GM12878 (cell line): ENCODE results near the gene SLCO2B1. TPM values are rescaled to one million over a fixed set of nuclear protein-coding genes. Genes with fewer than 3 reads are reported as not detected.

Experiments used
- ATAC-seq: fragments of 200-7000 bp; cut with Tn5 transposase; 3 replicates; pipeline ENCODE4 v1.9.1; 2020; ENCODE audit warnings: mild to moderate bottlenecking, moderate library complexity
- BruUV-seq: library from RNA; stranded (reverse); fragments of 400-500 nt; replicated peaks from 2 replicates; lab custom pipeline; 2021; lab: Mats Ljungman, UMichigan
- CTCF ChIA-PET: fragments of 300-600 bp; sonication (Branson Sonifier 250); formaldehyde crosslinking; extraction: SDS; loops from one replicate; lab custom pipeline; 2021; ENCODE audit warnings: inconsistent platforms; lab: Yijun Ruan, JAX
- POLR2A ChIA-PET: fragments of 350-600 bp; formaldehyde crosslinking; extraction: SDS; loops from one replicate; lab custom pipeline; 2021; ENCODE audit warnings: inconsistent platforms; lab: Charles Lee
- RAD21 ChIA-PET: fragments of 300-600 bp; sonication (Branson Sonifier 250); formaldehyde crosslinking; loops from one replicate; lab custom pipeline; 2023; ENCODE audit warnings: antibody characterized with exemption; ENCODE audit not compliant: unreplicated experiment; lab: Charles Lee
- SMC1A ChIA-PET: fragments of 300-600 bp; sonication (Branson Sonifier 250); formaldehyde crosslinking; loops from one replicate; lab custom pipeline; 2023; ENCODE audit not compliant: unreplicated experiment, uncharacterized antibody; lab: Charles Lee
- DNase-seq: peaks from one replicate; pipeline ENCODE4 v3.0.0-alpha.2; 2011; ENCODE audit warnings: low read depth, low spot score
- FAIRE-seq: peaks from 3 replicates; lab custom pipeline; 2011; peaks lifted over from hg19 to GRCh38; lab: Jason Lieb, UNC
- H2AFZ ChIP-seq: 2 replicates; pipeline ENCODE4 v1.6.0; 2011; ENCODE audit warnings: low read depth, low read length, control low read depth; ENCODE audit not compliant: control insufficient read depth
- H3K27ac ChIP-seq: 2 replicates; pipeline ENCODE4 v1.5.1; 2011; ENCODE audit warnings: control low read depth; ENCODE audit not compliant: control insufficient read depth, insufficient read depth
- H3K27me3 ChIP-seq, 2 experiments: replicated peaks in 1 of 2; 2 replicates each; pipeline versions ENCODE4 v1.6.0 to v1.6.1; 2011; ENCODE audit warnings: low read length in 1 of 2; ENCODE audit not compliant: control insufficient read depth in 2 of 2, insufficient read depth in 2 of 2
- H3K36me3 ChIP-seq, 2 experiments: 2 replicates each; pipeline ENCODE4 v1.5.1; 2011; ENCODE audit warnings: low read length in 1 of 2; ENCODE audit not compliant: control insufficient read depth in 2 of 2, insufficient read depth in 2 of 2
- H3K4me1 ChIP-seq: 2 replicates; pipeline ENCODE4 v1.6.1; 2011; ENCODE audit warnings: mild to moderate bottlenecking, low read length, moderate library complexity, mixed read lengths; ENCODE audit not compliant: control insufficient read depth, insufficient read depth
- H3K4me2 ChIP-seq: 2 replicates; pipeline ENCODE4 v1.6.0; 2011; ENCODE audit warnings: control low read depth; ENCODE audit not compliant: control insufficient read depth, insufficient read depth
- H3K4me3 ChIP-seq: fragments of 200-600 bp; sonication (generic); 2 replicates; pipeline ENCODE4 v1.5.1; 2016
- H3K79me2 ChIP-seq: 2 replicates; pipeline ENCODE4 v1.6.0; 2011; ENCODE audit warnings: low read length; ENCODE audit not compliant: control insufficient read depth, insufficient read depth
- H3K9ac ChIP-seq: 2 replicates; pipeline ENCODE4 v1.8.0; 2011; ENCODE audit warnings: low read length, control low read depth, mixed read lengths; ENCODE audit not compliant: control insufficient read depth, insufficient read depth
- H3K9me3 ChIP-seq: replicated peaks from 3 replicates; pipeline ENCODE4 v1.5.1; 2011; ENCODE audit warnings: mild to moderate bottlenecking, low read length; ENCODE audit not compliant: control insufficient read depth, insufficient read depth
- H4K20me1 ChIP-seq: 2 replicates; pipeline ENCODE4 v1.6.0; 2011; ENCODE audit not compliant: control insufficient read depth, insufficient read depth
- RCOR1 ChIP-seq: conservative IDR thresholded peaks from 2 replicates; pipeline ENCODE4 v1.6.1; 2012; ENCODE audit warnings: low read depth, low read length, improper control_type of control experiment
- SMAD1 ChIP-seq: fragments of 450-650 bp; IDR thresholded peaks from 2 replicates; pipeline ENCODE4 v1.6.1; 2018; ENCODE audit warnings: mild to moderate bottlenecking, low read depth; ENCODE audit not compliant: partially characterized antibody
- ZZZ3 ChIP-seq: IDR thresholded peaks from 2 replicates; pipeline ENCODE4 v1.6.1; 2011; ENCODE audit warnings: low read depth; ENCODE audit not compliant: control insufficient read depth, insufficient read length
- WGBS: methylation state at CpG from one replicate; pipeline ENCODE4 v1.1.6; 2016; ENCODE audit warnings: low lambda C conversion rate; ENCODE audit not compliant: insufficient replicate concordance, insufficient coverage; ENCODE audit errors: missing lambda C conversion rate; 5-methylcytosine and 5-hydroxymethylcytosine counted together
- in situ Hi-C: fragments of 300-500 bp; cut with MboI; formaldehyde crosslinking; loops from 9 replicates; pipeline ENCODE4 v1.14.3; 2018; ENCODE audit warnings: mixed read lengths
- intact Hi-C: fragments of 100-400 bp; cut with micrococcal nuclease; formaldehyde crosslinking; loops from one replicate; pipeline ENCODE4 v1.14.2; 2022; ENCODE audit not compliant: unreplicated experiment
- polyA plus RNA-seq, 11 experiments: library from polyadenylated mRNA; depleted of rRNA in 4 of 11; unstranded in 6 of 11; stranded (reverse) in 5 of 11; fragments of >200 nt; fragmentation: Nextera tagmentation in 4 of 11; fragmentation: Illumina TruSeq in 1 of 11; extraction: Ambion mirVana in 4 of 11; extraction: Trizol in 1 of 11; gene quantifications; 1 replicate in 1 of 11; 2 replicates in 10 of 11; pipeline versions ENCODE4 v1.2.1 to v1.2.3, GENCODE V29; 2011 to 2016; ENCODE audit warnings: inconsistent platforms in 2 of 11, missing spikeins in 2 of 11, low read depth in 1 of 11
- total RNA-seq, 4 experiments: library from RNA; depleted of rRNA in 3 of 4; stranded (reverse); fragments of >200 nt in 3 of 4; fragmentation: Illumina TruSeq in 1 of 4; extraction: Trizol in 1 of 4; gene quantifications; 2 replicates each; pipeline versions ENCODE4 v1.2.1 to v1.2.3, GENCODE V29; 2013 to 2021

Gene SLCO2B1
- total and polyA plus RNA-seq, 10 of the 15 experiments (the other 5 are each of a cell fraction or from before 2014, with no cell fraction given) = 0.05 to 3.5 (median 0.93) TPM; not detected in 2

DNA sequence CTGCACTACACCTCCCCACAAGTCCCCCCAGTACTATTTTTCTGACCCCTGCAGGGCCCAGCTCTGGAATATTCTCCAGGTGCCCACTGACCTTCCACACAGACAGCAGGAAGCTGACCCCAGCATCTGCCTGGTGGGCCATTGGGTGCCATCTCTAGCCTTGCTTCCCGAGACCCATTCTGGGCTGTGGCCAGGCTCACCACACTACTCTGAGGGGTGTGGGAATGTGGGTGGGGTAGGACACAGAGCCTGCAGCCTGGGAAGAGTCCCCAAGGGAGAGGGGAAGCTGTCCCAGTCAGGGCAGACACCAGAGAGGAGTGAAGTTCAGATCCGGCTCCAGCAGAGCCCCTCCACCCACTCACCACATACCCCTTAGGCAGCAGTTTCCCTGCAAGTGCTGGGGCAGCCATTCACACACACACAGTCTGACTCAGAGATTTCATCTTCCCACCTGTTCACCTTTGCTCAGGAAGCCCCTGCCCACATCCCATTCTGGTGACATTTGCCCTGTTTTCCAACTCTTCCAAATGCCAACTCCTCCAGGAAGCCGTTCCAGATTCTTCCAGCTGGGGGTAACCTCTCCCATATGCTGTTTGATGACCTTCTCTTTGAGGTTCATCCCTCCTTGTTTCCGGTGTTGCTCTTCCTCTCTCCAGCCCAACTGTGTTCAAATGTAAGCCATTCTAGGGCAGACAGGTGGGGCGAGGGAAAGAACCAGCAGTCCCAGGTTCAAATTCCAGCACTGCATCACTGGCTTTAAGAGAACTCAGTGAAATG is 1.9 kb downstream of the SLCO2B1 start:
- Histone ChIP-seq H3K79me2 (no peaks in the 10 kb centered on the region), H3K4me1 (no peaks in the 10 kb centered on the region), H4K20me1 (no peaks in the 10 kb centered on the region), H2AFZ (no peak overlapping the region), H3K36me3 (no peaks in the 10 kb centered on the region)
- RAD21 ChIA-PET = interaction anchor here (0.7 kb wide), 1 partner anchor 12 kb away, joined by 4 read pairs; no protein-coding TSS in a partner anchor
- intact Hi-C loops = no loop called here
- no peak for DNase-seq
- no peak for TF ChIP-seq RCOR1
- no peak for TF ChIP-seq ZZZ3
- TF ChIP-seq SMAD1 = no peak
- TF ChIP-seq, all 136 proteins: peak for 0
- ChIA-PET POLR2A (no interaction called here), SMC1A (interaction anchor here (1.4 kb wide), 1 partner anchor 84 kb away, joined by 4 read pairs; no protein-coding TSS in a partner anchor), CTCF (interaction anchor here (3.1 to 3.3 kb wide), 2 partner anchors 12 kb away, joined by 18 to 24 read pairs; no protein-coding TSS in a partner anchor)
- no peaks in the 10 kb centered on the region; a peak in 1 of 4 replicates for H3K27me3 ChIP-seq
- H3K27ac ChIP-seq = no peak overlapping the region
- WGBS = 32% methylated on average over 5 of the region's 5 CpGs
- BruUV-seq = no TSS peak
- no peaks in the 10 kb centered on the region for H3K9me3 ChIP-seq
- in situ Hi-C loops = no loop called here
- ATAC-seq = no peak
- H3K4me2 ChIP-seq = no peak overlapping the region
- no peak for FAIRE-seq
- no peak overlapping the region for H3K9ac ChIP-seq
- H3K4me3 ChIP-seq = no peak overlapping the region
